DND-41 (cell line): ENCODE results near the gene ZFPL1.

Source experiments
- CTCF ChIP-seq: IDR thresholded peaks from 2 replicates; pipeline ENCODE4 v1.5.1; 2012; ENCODE audit warnings: borderline replicate concordance, low read length, moderate library complexity, mild to moderate bottlenecking; ENCODE audit not compliant: poor library complexity, severe bottlenecking; ENCODE audit errors: extremely low read depth
- EZH2 ChIP-seq: IDR thresholded peaks from 3 replicates; pipeline ENCODE4 v1.6.1; 2012; ENCODE audit warnings: borderline replicate concordance, low read depth, mild to moderate bottlenecking, moderate library complexity, low read length, inconsistent platforms; ENCODE audit not compliant: severe bottlenecking

- TF ChIP-seq CTCF (no peak), EZH2 (no peak)
These were observed 11.4 kb downstream of the ZFPL1 start for GRCh38 chr11:65095427-65095826.
